Medulla oblongata (tissue), 1 donor: ENCODE measurements around the gene ALDH1B1.

Experiments used
- DNase-seq: peaks from one replicate; pipeline ENCODE4 v3.0.0-alpha.2; 2015; ENCODE audit errors: extremely low spot score

Gene ALDH1B1

DNA sequence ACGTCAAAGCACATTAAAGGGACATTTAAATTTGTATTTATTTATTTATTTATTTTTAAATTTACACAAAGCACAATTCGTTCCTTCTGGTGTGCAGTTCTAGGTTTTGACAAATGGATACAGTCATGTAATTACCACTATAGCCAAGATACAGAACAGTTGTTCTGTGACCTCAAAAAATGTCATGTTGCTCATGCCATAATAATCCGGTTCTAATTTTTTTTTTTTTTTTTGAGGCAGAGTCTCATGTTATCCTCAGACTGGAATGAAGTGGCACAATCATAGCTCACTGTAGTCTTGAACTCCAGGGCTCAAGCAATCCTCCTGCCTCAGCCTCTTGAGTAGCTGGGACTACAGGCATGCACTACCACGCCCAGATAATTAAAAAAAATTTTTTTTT is 24.0 kb downstream of the ALDH1B1 start:
- DNase-seq, result no peak

DNA sequence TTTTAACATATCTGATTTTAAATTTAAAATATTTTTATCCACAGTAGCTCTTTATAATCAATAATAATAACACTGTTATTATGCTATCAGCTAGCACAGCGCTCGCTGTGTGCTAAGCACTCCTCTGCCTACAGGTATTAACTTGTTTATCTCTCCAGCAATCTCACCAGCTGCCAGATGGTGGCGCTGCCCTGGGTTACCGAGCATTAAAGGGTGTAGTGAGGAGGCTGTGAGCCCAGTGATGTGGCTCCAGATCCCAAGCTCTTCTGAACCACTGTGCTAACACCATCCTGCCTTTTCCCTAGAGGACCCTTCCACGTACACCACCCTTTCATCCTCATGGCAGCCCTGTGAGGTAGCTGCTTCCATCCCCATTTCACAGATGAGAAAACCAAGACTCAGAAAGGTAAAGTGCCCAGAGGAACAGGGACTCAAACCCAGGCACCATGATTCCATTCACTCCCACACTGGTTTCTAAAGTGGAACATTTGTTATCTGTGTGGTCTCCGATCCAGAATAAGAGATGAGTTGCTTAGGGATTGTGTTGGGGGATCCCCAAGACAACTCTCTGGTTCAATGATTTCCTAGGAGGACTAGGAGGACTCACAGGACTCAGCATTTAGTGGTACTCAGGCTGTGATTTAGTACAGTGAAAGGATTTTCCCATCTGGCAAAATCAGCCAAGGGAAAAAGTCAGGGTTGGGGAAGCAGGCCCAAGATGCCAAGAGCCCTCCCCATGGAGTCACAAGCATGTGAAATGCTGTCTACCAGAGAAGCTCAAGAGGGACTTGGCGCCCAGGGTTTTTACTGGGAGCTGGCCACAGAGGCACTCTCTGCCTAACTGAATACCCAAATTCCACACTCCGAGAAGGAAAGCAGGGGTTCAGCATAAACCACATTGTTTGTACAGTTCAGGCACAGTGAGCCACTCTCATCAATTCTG is 24.8 kb downstream of the ALDH1B1 start:
- DNase-seq, result no peak

DNA sequence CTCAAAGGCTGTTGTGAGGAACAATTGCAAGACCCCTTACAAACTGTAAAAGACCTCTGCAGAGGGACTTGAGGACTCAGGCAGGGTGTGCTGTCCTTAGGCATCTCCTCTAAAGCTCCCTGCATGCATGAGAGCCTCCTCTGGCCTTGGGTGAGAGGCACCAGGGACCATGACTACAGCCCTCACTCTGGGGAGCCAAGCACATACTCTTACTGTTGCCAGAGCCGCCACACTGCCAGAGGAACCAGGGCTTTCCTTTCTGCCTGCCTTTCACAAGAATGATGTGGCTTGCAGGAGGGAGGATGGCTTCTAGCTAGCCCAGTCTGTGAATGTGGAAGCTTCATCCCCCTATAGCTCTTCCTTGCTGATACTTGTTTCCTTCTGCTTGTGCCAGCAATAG is 25.9 kb downstream of the ALDH1B1 start:
- DNase-seq, result no peak

DNA sequence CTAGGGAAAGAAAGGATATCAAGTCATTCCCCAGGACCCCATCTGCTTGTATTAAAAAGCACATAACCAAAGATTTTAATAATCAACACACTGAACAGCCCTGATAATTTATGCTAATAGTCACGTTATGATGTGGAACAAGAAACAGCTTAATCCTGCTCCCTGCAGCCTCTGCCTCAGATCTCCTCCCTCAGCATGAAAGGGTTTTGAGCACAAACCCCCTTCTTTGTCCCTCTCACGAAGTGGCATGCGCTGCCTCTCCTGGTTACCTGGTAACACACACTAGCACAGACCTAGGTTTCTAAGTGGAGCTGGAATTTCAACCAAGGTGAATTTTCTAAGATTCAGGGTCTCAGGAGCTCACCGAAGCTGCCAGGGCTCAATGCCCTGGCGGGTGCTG is 26.7 kb downstream of the ALDH1B1 start:
- DNase-seq, result no peak

DNA sequence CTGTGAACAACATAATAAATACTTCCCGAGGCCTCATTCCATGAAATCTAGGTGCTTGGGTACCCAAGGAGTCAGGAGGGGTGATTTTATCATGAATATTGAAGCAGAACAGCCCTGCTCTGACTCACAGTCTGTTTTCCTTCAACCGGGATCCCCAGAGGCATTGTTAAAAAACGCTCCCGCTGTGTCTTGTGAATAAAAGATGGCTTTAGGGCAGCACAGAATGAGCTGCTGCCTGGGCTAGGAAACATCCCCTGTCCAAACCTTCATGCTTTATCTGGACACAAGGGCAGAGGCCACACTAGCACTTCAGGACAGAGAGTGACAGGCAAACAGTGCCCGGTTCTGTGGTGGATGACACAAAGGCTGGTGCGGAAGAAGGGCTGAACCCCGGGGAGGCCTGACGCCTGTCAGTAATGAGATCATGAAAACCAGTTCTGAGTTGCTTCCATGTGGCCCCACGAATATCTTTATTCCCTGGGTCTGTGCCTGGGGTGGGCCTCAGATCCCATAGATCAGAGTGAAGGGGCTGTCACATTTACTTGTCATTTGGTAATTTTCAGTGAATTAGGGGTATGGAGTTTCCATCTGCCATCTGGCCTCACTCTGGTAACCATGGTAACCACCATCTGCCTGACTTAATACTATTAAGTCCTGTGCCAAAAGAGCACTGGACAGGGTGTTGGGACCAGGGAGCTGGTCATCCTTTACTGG is 29.2 kb downstream of the ALDH1B1 start:
- DNase-seq, result no peak

DNA sequence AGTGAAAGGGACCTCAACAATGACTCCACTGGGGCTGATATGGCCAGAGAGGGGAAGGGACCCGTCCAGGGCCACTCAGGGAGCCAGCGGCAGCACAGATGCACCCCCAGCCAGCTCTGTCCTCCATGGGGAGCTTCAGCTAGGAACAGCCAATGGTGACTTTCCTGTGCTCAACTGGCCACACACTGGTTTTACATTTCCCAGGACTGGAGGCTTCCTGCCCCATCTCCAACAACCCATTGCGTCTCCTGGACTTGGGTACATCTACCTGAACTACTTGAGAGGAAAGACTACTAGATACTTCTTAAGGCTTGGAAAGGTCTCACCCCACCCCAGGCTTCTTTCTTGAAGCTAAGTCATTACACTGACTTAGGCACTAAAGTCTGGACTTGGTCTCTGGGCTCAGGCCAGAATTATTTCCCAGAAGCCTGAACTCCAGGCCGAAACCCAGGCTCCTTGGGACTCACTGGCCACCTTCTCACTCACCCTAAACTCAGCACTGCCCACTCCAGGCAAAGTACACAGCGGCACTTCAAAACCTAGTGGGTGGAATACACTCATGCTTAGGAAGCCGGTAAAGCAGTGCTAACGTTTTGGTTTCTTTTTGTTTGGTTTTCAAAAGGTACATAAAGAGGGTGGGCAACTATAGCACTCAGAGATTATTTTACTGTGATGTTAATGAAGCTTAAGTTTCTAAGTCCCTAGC is 30.2 kb downstream of the ALDH1B1 start:
- DNase-seq, result no peak

DNA sequence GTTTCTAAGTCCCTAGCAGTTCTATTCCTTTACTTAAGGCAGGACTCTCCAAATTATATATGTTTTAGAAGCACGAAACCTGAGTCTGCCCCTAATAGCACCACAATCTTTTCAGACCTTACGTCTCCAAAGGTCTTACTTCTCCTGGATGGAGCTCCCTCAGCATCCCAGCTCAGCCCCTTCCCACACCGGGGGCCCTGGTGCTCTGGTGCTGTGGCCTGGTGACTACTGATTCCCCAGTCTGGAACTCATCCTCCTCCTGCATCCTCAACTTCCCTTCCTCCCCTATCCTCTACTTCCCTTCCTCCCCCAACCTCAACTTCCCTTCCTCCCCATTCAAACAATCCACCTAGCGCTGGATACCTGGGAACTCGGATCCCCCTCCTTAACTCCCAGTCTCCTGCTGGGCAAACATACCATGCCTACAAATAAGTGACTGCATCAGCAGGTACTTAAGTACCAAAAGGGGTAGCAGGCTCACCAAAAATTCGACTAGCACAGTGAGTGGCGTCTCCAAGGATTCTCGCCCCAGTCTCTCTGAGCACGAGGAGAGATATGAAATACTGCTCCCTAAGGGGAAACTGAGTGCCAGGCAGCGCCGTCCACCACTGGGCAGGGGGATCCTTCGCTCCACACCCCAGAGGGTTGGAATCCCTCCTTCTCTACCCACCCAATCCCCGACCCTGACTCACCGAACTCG is 30.9 kb downstream of the ALDH1B1 start:
- DNase-seq, result no peak

DNA sequence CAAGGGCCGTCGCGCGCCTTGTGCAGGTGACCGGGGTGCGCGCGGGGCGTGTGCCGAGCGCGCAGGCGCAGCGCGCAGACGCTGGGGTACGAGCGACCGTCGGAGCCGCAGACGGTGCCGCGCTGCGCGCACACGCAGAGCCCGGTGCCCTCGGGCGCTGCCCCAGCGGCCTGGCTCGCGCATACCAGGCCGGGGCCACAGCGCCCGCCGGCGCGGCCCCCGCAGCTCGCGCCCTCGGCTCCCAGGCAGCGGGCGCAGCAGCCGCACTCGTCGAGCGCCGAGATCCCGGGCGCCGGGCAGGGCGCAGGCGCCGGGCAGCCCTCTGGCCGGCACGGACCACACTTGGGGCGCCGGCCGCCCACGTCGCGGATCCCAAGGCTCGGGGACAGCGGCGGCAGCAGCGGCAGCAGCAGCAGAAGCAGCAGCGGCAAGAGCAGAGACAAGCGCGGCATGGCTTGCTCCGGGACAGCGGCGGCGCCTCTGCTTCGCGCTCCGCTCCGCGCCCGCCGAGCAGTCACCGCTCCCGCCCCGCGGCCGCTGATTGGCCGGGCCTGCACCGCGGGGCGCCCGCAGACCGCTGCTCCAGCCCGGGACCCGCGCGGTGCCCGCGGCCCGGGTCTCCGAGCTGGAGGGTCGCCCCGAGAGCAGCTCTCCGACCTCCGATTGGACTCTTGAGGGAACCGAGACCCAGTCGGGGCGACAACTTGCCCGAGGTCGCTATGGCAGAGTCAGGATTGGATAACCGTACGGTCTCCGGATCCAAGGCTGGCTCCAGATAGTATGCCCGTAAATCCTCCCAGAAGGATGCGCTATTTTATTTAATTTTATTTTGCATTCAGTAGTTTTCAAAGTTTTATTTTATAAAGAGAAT is 31.7 kb downstream of the ALDH1B1 start, which contains the start of gene IGFBPL1:
IGFBPL1 (minus strand) TSS at position 482 of the 871 bp plus-strand sequence; CDS start at position 452, 30 bp downstream.
- DNase-seq, result no peak

DNA sequence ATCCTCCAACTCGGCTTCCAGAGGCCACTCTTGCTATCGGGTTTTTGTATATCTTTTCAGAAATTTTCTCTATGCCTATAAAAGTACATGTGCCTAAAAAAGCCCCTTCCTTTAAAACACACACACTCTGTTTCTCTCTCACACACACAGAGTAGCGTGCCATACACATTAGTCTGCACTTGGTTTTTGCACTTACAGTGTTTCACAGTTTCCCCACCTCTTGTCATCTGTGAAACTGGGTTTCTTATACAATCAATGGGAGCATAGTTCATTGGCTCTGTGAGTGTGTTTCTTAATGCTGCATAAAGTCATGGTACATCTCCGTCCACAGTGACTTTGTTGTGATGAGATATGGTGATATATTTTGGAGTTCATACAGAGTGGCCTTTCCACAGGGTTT is 32.4 kb downstream of the ALDH1B1 start:
- no peak for DNase-seq

DNA sequence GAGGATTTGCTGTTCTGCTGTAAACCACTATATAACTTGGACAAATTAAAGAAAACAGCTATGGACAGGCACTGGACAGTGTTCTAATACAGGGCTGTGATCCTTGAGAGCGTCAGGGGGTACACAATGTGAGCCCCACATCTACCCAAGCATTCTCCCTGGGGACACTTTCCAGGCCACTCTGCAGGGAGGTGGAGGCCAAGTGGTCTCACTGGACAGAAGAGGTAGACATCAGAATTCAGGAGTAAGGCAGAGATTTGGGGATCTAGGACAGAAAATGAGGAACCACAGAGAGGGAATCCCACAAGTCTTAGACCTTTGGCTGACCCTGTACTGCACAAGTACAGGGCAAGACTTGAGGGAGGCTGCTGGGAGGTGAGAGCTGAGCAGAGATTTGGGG is 35.6 kb downstream of the ALDH1B1 start:
- DNase-seq, result no peak

DNA sequence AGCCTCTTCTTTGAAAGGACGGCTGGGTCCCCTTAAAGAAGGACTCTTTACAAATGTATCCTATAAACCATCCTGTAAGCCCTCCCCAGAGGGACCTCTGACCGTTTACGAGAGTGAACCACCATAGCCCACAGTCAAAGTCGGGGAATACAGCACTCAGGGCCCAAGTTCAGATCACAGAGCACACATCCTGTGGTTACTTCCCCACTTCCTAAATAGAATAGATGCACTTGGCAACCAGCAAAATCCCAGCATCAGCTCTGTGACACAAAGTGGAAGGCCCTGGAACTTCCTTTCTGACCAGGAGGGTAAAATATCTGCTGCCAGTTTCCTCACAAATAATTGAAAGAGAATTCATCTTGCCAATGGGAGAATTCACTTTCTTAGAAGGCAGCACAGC is 38.6 kb downstream of the ALDH1B1 start:
- DNase-seq, result no peak

DNA sequence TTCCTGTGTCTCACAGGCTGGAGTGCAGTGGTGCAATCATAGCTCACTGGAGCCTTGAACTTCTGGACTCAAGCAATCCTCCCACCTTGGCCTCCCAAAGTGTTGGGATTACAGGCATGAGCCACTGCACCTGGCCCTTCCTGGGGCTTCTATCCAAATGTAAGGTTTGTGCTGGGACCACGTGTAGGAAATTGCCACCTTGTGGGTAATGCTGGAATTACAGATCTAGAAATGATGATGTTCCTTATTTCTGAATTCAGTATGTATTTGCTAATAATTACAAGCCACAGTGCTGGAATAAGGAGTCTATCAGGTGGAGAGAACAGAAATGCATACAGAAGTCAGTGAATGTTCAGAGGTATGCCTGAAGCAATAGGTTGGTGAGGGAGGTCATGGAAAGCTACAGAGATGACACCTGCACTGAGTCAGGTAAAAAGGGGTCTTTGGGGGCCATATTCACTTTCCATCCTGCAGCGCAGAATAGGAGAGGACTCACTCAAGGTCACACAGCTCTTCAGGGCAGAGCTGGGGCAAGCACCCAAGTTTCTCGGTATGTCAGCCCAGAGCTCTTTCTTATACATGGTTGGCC is 40.5 kb downstream of the ALDH1B1 start:
- peak; percentile 42 for DNase-seq

DNA sequence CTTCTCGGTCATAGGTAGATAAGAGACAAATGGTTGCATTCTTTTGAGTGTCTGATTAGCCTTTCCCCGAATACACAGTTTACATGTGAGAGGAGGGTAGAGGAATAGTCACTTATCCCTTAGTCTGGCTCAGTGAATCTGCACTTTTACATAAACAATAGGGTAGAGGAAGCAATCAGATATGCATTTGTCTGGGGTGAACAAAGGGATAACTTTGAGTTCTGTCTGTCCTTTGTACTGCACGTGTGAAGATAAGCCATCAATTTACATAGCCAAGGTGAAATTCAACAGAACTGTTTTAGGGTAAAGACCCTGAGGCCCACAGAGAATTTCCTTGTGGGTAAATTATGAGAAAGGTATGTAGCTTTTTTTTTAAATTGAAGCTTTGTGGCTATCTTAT is 41.9 kb downstream of the ALDH1B1 start:
- DNase-seq, result no peak

DNA sequence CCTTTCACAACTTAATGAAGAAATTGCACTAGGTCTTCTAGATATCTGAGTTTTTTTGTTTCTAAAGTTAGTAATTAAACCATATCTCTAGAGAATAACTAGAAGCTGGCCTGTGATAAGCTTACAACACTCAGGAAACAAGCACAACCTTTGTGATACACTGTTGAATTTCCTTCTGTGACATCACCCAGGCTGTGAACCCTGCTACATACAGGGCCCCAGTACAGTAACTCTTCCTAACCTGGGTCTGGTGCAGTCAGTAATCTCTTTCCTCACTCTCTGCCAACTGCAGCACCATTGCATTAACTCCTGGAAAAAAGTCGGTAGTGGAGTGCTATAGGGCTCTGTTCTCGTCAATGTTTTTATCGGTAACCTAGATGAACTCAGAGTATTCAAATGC is 42.4 kb downstream of the ALDH1B1 start:
- DNase-seq, result no peak

DNA sequence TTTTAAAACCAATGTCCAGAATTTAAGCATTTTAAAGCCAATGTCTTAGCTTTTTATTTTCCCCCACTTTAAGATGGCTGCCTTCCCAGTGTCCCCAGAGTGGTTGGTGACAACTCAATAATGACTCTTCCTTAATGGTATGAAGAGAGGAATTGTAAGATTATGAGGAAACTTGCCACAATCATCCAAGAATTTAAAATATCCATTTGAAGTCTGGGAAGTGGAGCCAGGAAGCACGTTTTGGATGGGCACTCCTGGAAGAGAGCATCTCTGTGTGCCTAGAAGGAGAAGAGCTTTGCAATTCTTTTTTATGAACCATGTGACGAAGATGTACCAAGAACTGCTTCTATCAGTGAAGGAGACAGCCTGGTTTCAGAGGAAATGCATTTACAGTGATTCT is 43.0 kb downstream of the ALDH1B1 start:
- no peak for DNase-seq

DNA sequence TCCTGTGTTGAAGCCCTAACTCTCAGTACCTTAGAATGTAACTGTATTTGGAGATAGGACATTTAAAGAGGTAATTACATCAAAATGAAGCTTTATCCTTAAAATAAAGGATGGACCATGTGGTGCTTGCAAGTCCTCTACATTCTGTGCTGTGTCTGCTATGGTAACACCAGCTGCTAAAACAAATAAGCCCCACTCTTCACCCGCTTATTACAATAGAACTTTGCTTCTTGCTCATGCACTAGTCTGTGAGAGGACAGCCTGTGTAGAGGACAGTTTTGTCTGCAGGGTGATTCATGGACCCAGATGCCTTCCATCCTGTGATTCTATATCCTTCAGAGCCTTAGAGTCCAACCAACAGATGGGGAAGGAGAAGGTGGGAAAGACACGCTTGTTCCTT is 44.2 kb downstream of the ALDH1B1 start:
- no peak for DNase-seq

DNA sequence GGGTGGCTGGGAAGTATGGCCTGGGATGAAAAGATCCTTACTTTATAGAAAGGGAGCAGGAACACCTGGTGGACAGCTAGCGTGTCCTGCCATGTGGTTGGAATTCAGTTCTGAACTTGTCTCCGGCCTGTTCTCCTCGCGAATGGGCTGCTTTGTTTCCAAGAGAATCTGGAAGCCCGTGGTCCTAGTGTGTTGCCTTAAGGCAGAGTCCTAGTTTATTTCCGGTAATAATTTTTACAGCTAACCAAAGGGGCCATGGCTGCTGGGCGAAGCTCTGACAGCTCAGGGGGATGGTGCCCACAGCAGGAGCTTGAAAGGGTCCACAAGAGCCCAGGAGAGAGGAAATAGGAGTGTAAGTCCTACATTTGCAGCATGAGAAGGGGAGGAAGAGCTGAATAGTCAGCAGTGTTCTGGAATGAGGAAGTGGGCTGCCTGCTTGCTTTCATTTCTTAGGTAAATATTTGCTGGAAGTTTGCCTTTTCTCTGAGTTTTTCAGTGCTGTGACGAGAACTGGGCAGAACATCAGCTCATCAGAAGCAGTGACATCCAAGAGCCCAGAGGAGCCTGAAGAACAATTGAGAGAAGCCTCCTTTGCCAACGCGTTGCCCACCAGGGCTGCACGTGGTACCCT is 44.8 kb downstream of the ALDH1B1 start:
- no peak for DNase-seq

DNA sequence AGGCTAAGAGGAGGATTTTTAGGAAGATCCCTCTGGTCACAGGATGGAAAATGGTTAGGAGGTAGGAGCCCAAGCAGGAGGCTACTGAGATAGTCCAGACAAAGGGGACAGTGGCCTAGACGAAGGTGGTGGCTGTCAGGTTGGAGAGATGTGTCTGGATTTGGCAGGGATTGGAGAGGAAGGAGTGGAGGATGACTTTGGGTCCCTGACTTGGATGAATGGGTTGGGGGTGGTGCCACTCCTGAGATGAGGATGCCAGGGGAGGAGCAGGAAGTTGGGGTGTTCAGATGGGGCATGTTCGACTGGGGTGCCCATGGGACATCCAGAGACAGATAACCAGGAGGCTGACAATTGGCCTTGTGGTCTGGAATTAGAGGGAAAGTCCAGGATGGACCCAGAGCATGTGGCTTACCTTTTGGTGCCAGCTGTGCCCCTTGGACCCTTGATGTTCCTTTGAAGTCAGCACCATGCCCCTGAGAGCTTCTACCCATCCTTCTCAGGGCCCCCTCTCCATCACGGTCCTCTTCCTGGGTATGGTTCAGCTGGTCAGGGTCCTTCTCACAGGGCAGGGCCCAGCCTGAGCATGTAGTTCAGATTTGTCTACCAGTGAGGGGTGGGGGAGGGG is 46.9 kb downstream of the ALDH1B1 start:
- DNase-seq, result no peak

DNA sequence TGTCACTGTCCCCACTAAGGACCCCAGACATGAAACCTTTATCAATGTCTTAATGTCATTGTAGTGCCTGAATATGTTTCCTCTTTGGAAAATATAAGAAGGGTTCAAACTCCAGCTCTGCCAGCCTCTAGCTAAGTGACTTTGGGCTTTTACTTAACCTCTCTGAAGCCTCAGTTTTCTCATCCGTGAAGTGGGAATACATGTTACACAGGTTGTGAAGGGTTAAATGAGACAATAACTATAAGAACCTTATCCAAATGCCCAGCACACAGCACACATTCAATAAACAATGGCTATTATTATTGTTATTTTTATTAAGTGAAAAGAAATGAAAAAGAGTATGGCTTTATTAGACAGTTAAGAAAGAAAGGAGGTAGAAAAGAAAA is 47.4 kb downstream of the ALDH1B1 start:
- no peak for DNase-seq
